ENCODE measurements around the gene MRAS. TPM values are rescaled to one million over a fixed set of nuclear protein-coding genes. Genes with fewer than 3 reads are reported as not detected.

Gene MRAS
- polyA plus RNA-seq, 3 donors, result 6.2 to 13.2 (median 8.3) TPM

DNA sequence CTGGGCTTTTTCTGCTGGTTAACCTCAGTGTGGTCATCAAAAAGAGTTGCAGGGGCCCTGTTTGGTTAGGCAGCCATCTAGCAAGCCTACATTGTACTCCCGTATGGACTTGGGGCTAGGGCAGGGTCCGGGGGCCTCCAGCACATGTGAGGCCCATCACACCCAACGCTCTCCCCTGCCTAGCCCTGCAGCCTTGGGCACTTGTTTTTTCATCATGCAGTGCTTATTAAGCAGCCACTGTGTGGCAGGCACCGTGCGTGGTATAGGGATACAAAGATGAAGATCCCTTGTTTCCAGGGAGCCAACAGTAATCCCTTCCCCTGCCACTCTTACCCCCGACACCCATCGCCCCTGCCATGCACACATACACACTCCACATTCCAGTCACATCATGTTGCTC is 14.2 kb downstream of the MRAS start:
- H3K27me3 Mint-ChIP-seq (ENCODE audit: low read depth in 3 of 3), result peaks cover 0 to 7% (median 0%) of the 10 kb centered on the region in 3 donors
- no peak overlapping the region for H3K27ac Mint-ChIP-seq
- no peaks in the 10 kb centered on the region for H3K79me2 ChIP-seq (ENCODE audit: insufficient read depth, low read length)
- DNase-seq, result no peak
- no peak overlapping the region for H3K4me2 ChIP-seq (replicated peaks; ENCODE audit: extremely low read depth, low read length, poor library complexity, severe bottlenecking)
- no peaks in the 10 kb centered on the region for H3K9me3 ChIP-seq (replicated peaks in 1 of 2; ENCODE audit: control insufficient read depth in 1 of 2, insufficient read depth in 1 of 2, low read length in 2 of 2)
- no peak overlapping the region for H3K4me3 Mint-ChIP-seq
- peaks cover 0 to 5% (median 0%) of the 10 kb centered on the region in 7 donors for H3K9me3 Mint-ChIP-seq
- H4K20me1 ChIP-seq (ENCODE audit: insufficient read depth, low read length), result no peaks in the 10 kb centered on the region
- H3K4me3 ChIP-seq (replicated peaks in 1 of 3; ENCODE audit: low read depth in 2 of 3, low read length in 3 of 3), result no peak overlapping the region
- H3K27ac ChIP-seq (ENCODE audit: low read depth in 1 of 2, low read length in 2 of 2), result no peak overlapping the region
- H3K4me1 Mint-ChIP-seq, result peaks cover 10% of the 10 kb centered on the region
- H3K4me1 ChIP-seq (ENCODE audit: control insufficient read depth in 1 of 2, insufficient read depth in 2 of 2, low read length in 2 of 2), result peaks cover 9 to 11% of the 10 kb centered on the region in 2 donors
- no peaks in the 10 kb centered on the region for H3K36me3 ChIP-seq (replicated peaks in 1 of 2; ENCODE audit: control insufficient read depth in 1 of 2, insufficient read depth in 2 of 2, low read length in 2 of 2)
- TF ChIP-seq CTCF (IDR thresholded peaks at IDR 0.05), result no peak
- intact Hi-C loops (cut with micrococcal nuclease), result no loop called here
- H3K36me3 Mint-ChIP-seq, result no peaks in the 10 kb centered on the region
- H3K9ac ChIP-seq (ENCODE audit: insufficient read depth, low read length, poor library complexity, severe bottlenecking), result no peak overlapping the region
- 97% methylated on average over 7 of the region's 7 CpGs for WGBS (ENCODE audit: insufficient coverage)
- no peaks in the 10 kb centered on the region for H3K27me3 ChIP-seq (ENCODE audit: control insufficient read depth in 2 of 2, insufficient read depth in 2 of 2, low read length in 2 of 2)
- H2AFZ ChIP-seq (ENCODE audit: insufficient read depth, low read depth, low read length, poor library complexity, severe bottlenecking), result no peak overlapping the region

DNA sequence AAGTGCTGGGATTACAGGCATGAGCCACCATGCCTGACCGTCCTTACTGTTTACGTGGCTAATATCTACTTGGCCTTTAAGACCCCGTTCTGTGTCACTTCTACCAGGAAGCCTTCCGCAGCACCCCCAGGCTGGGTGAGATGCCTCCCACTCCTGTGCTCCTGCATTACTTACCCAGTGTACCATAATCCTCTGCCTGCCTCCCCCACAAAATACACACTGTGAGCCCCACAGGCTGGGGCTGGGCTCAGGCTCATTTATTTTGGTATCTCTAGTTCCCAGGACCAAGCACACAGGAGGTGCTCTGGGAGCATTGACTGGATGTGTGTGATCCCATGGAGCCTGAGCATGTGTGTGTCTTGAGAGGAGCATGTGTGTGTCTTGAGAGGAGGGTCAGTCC is 14.9 kb downstream of the MRAS start:
- Histone ChIP-seq H3K27me3 (ENCODE audit: control insufficient read depth in 2 of 2, insufficient read depth in 2 of 2, low read length in 2 of 2) (no peaks in the 10 kb centered on the region), H3K9ac (ENCODE audit: insufficient read depth, low read length, poor library complexity, severe bottlenecking) (no peak overlapping the region), H3K27ac (ENCODE audit: low read depth in 1 of 2, low read length in 2 of 2) (no peak overlapping the region), H3K36me3 (replicated peaks in 1 of 2; ENCODE audit: control insufficient read depth in 1 of 2, insufficient read depth in 2 of 2, low read length in 2 of 2) (no peaks in the 10 kb centered on the region), H3K4me1 (ENCODE audit: control insufficient read depth in 1 of 2, insufficient read depth in 2 of 2, low read length in 2 of 2) (peaks cover 17 to 19% of the 10 kb centered on the region in 2 donors), H3K9me3 (replicated peaks in 1 of 2; ENCODE audit: control insufficient read depth in 1 of 2, insufficient read depth in 1 of 2, low read length in 2 of 2) (no peaks in the 10 kb centered on the region), H3K4me2 (replicated peaks; ENCODE audit: extremely low read depth, low read length, poor library complexity, severe bottlenecking) (no peak overlapping the region), H3K79me2 (ENCODE audit: insufficient read depth, low read length) (no peaks in the 10 kb centered on the region), H3K4me3 (replicated peaks in 1 of 3; ENCODE audit: low read depth in 2 of 3, low read length in 3 of 3) (no peak overlapping the region), H4K20me1 (ENCODE audit: insufficient read depth, low read length) (no peaks in the 10 kb centered on the region), H2AFZ (ENCODE audit: insufficient read depth, low read depth, low read length, poor library complexity, severe bottlenecking) (no peak overlapping the region)
- 90% methylated on average over 4 of the region's 4 CpGs for WGBS (ENCODE audit: insufficient coverage)
- peaks cover 0 to 7% (median 0%) of the 10 kb centered on the region in 3 donors for H3K27me3 Mint-ChIP-seq (ENCODE audit: low read depth in 3 of 3)
- H3K27ac Mint-ChIP-seq, result no peak overlapping the region
- no peak for TF ChIP-seq CTCF (IDR thresholded peaks at IDR 0.05)
- peaks cover 18% of the 10 kb centered on the region for H3K4me1 Mint-ChIP-seq
- intact Hi-C loops (cut with micrococcal nuclease), result no loop called here
- DNase-seq, result no peak
- no peak overlapping the region for H3K4me3 Mint-ChIP-seq
- H3K9me3 Mint-ChIP-seq, result peaks cover 0 to 5% (median 0%) of the 10 kb centered on the region in 7 donors
- H3K36me3 Mint-ChIP-seq, result no peaks in the 10 kb centered on the region

All from CD14-positive monocyte (primary cell).